ENCODE results near the gene REV3L.
"Not testable (repeated sequence)": the region's sequence is repeated elsewhere in the genome, so short reads cannot be mapped to it uniquely, and the experiment has no call there.

REV3L gene

DNA sequence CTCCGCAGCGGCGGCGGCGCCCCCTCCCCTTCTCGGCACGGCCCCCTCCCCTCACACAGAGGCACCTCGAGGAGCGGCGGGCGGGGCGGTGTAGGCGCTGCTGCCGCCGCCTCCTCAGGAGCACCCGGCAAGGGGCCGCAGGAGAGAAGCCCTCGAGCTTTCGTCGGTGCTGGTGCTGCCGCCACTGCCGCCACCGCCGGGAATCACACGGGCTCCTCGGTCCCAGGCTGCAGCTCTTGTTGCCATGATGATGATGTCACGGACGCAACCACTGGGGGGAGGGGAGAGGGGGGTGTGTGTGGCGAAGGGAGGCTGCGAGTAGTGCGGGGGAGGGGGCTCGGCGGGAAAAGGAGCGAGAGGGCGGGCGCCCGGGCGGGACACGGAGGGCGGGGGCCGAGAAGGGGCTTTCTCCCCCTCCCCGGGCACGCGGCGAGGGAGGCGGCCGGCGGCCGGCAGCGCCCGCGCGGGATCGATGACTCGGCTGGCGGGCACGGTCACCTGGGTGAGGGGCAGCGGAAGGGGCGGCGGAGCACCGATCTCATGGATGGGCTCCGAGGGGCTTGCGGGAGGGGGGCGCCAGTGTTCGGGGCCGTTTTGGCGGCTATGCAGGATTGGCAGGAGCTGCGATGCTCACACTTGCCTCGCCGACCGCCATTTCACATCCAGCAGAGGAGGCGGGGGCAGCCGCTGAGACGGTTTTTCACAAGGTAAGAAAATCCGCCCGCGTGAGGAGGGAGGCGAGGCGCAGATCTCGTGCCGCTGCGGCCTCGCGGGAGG, at the start of gene REV3L:
REV3L (minus strand) TSS at position 260 of the 777 bp plus-strand sequence. CDS start 330 bp downstream, outside the sequence.
- peak; percentile 61 for DNase-seq

- DNase-seq, result no peak
Observed at GRCh38 chr6:111531185-111531584, 48.2 kb upstream of the REV3L start.

GRCh38 chr6:111530667-111531066, 47.6 kb upstream of the REV3L start:
- DNase-seq, result no peak

DNA sequence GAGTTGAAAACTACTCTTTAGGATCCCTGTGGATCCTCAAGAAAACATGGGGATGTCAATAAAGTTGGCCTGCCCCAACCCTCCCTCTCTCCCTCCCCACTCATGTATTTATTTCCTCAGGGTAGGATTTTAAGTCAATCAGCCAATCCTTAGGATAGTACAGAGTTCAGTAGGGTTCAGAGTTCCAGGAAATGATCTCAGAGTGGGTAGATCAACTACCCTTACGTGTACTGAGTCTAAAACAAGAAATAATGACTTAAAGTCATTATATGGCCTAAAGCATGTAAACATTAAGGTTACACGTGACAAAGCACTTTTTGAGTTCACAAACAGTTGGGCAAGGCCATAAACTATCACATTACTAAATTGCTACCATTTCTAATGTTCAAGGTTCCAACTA, 47.2 kb upstream of the REV3L start:
- no peak for DNase-seq

GRCh38 chr6:111527367-111527766, 44.3 kb upstream of the REV3L start:
- no peak for DNase-seq

DNA sequence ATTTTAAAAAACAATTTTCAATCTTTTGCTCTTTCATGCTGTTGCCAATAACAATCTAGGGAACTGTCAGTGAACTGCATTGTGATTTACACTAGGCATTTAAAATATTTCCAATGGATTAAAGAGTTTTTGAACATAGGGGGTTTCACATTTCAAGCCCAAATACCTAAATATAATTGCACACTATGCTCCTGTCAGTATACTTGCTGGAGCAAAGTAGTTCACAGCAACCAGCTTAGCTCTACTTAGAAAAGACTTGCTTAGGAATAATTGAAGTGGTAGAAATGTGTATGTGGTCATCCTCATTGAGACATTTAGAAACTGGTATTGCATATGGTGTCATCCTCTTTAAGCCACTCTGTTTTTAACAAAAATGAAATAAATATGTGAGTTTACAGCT, 41.7 kb upstream of the REV3L start:
- peak; percentile 37 for DNase-seq

- DNase-seq, result no peak
Observed at GRCh38 chr6:111524252-111524651, 41.2 kb upstream of the REV3L start.

DNA sequence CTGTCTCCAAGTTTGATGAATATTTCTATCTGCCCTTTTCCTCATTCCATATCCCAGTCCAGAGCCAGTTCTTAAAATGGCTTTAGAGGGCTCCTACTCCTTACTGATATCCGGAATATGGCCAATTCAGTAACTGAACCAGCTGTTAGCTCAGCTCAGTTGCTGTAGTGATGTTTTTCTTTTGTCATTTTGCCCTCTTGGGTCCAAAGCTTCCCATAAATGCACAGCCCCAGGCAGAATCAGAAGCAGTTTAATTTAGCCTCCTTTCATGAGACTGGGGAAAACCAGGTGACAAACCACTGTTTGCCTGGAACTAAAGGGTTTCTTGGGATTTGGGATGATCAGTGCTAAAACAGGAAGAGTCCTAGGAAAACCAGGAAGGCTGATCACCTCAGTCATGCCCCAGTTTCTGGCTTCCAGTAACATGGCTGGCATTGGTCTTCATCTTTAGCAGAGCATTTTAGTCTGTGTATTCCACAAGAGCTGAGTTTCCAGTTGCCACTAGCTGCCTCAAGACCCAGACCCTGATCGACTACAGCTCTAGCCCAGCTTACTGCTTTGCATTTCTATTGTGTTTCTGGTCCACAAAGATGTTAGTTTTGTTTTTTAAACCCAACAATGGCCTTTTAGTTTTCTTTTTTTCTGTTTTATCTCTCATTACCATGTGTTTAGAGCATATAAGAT, 40.6 kb upstream of the REV3L start:
- DNase-seq, result no peak

DNA sequence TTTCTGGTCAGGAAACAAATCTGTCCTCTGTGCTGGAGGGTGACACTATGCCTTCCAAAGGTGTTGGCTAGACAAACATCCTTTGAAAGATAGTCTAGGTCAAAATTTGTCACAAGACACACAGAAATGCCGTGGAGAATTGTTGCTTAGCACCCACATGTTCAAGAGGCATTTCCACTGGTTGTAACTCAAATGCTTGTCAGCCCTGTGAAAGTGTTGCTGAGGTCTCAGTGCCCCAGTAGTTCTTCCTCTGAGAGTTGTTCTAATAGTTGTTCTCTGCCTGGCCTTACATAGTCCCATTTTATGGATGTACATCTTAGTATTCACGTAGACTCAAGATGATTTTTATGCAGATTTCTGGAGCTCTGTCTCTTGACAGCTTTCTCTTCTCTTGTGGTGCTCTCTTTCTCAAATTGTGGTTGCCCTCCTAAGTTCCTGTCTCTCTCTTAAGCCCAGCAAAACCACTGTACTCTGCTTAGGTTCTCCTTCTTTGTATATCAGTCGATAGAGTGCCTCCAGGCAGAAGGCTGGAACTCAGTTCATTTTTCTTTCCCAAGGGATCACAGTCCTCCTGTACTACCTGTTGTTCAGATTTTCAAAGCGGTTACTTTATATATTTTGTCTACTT, 39.5 kb upstream of the REV3L start:
- DNase-seq, result peak; percentile 75

DNA sequence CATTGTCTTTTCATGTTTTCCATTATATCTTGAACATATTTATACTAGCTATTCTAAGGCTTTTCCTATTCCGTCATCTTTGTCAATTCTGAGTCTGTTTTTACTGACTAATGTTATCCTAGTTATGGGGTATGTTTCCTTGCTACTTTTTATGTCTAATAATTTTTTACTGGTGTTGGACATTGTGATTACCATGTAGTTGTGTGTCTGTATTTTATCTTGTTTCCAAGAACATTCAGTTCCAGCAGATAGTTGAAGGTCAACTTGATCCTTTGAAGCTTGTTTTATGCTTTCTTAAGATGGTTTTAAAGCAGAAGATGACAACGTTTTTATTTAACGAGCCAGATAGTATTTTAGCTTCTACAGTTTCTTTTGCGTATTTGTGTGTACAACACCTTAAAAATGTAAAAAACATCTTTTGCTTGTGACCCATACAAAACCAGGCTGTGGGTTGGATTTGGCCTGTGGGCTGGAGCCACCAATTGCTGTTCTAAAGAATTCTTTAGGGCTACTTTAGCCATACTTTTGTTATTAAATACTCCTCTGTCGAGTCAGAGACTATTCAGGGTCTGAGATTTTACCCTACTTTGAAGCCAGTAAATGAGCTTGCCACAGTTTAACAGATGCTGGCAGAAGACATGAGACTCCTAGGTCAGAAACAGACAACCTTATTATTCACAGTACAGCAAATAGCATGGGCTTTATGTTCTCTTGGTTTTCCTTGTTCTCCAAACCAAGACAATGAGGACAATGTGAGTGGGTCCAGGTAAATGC, 38.7 kb upstream of the REV3L start:
- no peak for DNase-seq

- no peak for DNase-seq
Observed at GRCh38 chr6:111520524-111520923, 37.5 kb upstream of the REV3L start.

DNA sequence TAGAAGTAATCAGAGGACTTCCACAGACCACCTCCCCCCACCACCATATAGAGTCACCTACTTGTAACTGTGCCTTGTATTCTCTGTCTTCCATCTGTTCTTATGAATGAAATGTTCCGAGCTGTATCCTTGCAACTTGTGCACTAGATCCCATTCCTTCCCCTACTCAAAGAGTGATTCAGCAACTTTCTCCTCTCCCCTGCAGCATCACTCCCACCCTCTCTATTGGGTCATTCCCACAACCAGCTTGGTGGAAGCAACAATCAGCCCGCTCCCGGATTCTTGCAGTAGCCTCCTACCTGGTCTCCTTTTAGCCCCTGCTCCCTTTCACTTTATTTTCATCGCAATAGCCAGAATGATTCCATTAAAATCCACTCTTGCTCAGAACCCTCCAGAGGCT, 34.9 kb upstream of the REV3L start:
- no peak for DNase-seq

DNA sequence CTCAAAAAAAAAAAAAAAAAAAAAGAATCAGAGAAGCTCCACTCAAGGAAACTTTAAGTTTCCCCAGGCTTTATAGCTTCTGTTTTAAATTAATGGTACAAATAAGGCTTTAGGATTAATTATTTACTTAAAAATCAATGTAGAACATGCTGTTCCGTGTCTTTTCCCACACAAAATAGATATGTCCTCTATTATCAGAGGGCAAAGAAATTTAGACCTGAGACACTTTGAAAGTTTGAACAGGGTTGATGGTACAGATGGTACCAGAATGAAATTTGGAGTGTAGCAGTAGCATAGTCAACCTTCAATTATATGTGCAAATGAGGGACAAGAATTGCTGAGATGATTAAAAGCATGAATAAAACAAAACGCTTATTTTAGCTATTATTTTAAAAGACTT, 32.2 kb upstream of the REV3L start:
- no peak for DNase-seq

- not testable (repeated sequence) for DNase-seq
Observed at GRCh38 chr6:111514531-111514930, 31.5 kb upstream of the REV3L start.

- DNase-seq, result not testable (repeated sequence)
Observed at GRCh38 chr6:111507219-111507618, 24.2 kb upstream of the REV3L start.

DNA sequence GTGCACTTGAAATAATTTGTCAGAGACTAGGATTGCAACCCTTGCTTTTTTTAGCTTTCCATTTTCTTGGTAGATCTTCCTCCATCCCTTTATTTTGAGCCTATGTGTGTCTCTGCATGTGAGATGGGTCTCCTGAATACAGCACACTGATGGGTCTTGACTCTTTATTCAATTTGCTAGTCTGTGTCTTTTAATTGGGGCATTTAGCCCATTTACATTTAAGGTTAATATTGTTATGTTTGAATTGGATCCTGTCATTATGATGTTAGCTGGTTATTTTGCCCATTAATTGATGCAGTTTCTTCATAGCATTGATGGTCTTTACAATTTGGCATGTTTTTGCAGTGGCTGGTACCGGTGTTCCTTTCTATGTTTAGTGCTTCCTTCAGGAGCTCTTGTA, 22.5 kb upstream of the REV3L start:
- not testable (repeated sequence) for DNase-seq

DNA sequence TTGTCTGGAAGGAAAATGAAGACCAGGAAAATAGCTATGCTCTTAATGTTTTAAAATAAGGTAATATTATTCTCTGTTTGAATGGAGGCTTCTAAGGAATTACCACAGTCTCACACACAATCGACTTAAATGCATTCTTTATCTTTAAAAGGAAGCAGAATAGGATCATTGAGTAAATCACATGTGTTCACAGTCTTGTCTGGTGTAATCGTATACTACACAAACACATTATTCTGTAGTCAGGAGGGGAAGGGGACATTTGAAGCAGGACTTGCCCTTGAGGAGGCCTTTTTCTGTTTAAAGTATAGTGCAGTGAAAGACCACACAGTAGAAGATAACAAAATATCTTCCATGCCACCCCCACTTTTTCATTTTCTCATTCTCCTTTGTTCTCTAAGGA, 20.6 kb upstream of the REV3L start:
- DNase-seq, result no peak

- DNase-seq, result no peak
Observed at GRCh38 chr6:111503194-111503593, 20.2 kb upstream of the REV3L start.

DNA sequence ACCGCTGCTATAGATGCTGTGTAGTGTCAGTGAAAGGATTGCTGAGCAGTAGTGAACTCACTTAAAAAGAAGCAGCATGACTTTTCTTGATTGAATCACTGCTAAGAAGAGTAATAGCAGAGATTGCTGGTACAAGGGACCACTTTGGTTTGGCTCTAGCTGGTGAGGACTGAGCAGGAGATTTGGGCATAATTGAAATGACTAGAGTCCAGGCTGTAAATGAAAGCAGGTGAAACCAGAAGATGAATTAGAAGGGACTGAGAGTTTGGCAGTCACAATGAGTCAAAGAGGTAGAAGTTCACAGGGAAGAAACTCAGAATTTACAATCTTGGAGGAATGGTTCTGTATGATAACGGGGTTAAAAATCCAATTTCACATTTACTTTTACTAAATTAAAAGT, 19.1 kb upstream of the REV3L start:
- DNase-seq, result no peak

DNA sequence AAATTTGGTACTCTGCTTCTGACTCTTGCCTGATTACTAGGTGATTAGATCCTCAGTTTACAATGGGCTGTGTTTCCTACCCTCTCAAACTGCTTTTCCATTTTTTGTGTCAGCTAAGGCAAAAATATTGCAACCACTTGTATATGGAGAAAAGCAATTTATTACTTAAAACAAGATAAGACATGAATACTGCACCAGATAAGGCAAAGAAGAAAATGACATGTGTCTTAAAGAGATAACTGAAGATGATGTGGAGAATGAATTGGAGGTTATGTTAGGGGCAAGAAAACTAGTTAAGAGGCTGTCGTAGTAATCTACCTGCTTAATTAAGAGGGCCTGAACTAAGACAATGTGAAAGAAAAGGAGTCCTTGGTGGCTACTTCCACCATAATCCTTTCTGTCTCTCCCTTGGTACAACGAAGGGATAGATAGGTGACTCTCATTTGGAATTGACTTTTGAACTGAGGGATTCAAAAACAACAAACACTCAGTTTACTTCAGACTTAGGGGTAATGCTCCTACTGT, 16.3 kb upstream of the REV3L start:
- no peak for DNase-seq

DNA sequence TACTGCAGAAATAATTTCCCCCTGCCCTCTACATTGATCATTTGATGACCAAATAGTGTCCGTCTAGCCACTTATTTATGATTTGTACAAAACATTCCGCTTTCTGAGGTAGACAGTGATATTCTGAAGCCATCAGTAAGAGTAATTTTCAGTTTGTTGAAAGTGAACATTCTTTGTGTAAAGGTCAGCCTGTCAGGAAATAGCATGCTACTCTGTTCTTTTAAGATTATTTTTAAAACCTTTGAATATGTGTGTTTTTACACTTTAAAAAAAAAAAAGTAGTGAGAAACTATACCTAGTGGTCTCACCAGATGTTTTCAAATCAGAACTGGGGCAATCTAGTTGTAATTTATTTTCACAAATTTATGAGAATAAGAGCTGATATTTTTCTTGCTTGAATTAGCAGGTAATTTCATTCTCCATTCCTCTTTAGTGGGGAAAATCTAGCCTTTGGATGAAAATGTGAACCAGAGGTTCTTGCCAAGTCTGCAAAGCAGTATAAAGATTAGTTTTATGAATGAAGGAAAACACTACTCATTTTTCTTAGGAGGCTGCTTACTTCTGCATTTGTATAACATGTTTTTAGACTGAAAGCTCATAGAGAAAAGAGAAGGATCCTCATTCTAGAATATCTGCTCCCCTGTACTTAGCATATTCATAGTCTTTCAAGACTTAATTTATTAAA, 12.1 kb upstream of the REV3L start:
- DNase-seq, result peak; percentile 3

DNA sequence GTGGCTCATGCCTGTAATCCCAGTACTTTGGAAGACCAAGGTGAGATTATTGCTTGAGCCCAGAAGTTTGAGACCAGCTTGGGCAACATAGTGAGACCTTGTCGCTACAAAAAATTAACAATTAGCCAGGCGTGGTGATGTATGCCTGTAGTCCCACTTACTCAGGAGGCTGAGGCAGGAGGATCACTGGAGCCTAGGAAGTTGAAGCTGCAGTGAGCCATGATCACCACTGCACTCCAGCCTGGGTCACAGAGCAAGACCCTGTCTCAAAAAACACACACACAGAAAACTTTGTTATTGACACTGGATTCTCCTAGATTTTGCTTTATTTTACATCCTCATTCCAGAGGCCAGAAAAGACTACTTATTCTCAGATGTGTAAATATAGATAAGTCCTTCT, 9.5 kb upstream of the REV3L start:
- no peak for DNase-seq
